GM23248 (cell line): ENCODE data around the gene RHOBTB1.

ENCODE experiments used
- EZH2 ChIP-seq: fragments of 200-600 bp; sonication (generic); IDR thresholded peaks from 2 replicates; pipeline ENCODE4 v1.6.1; 2018; ENCODE audit warnings: antibody characterized with exemption, mild to moderate bottlenecking; ENCODE audit not compliant: insufficient read depth, poor library complexity, severe bottlenecking
- EZH2phosphoT487 ChIP-seq: fragments of 200-600 bp; sonication (generic); IDR thresholded peaks from 2 replicates; pipeline ENCODE4 v1.6.1; 2018; ENCODE audit warnings: antibody characterized with exemption, moderate library complexity, mild to moderate bottlenecking, low read depth; ENCODE audit not compliant: insufficient read depth

GRCh38 chr10:60975716-60976115 lies 31.7 kb upstream of the RHOBTB1 start:
- TF ChIP-seq EZH2 = no peak
- no peak for TF ChIP-seq EZH2phosphoT487
